GM13977 (cell line): ENCODE results near the gene HDDC3.

Source experiments
- DNase-seq: peaks from one replicate; pipeline ENCODE4 v3.0.0; 2012; ENCODE audit warnings: low spot score
- in situ Hi-C: fragments of 300-500 bp; cut with MboI; formaldehyde crosslinking; loops from one replicate; pipeline ENCODE4 v1.12.0; 2022; ENCODE audit warnings: low sequenced_read_pairs, low pct_unique_long_range_greater_than_20kb, mixed read lengths, inconsistent platforms; ENCODE audit not compliant: unreplicated experiment
- TF ChIP-seq, protein P1 (sequence below): IDR thresholded peaks from 2 replicates; pipeline ENCODE4 v1.5.1; 2012; ENCODE audit warnings: mild to moderate bottlenecking, control low read depth; ENCODE audit not compliant: insufficient read depth; ENCODE audit errors: extremely low read depth, missing control alignments

The HDDC3 gene

DNA sequence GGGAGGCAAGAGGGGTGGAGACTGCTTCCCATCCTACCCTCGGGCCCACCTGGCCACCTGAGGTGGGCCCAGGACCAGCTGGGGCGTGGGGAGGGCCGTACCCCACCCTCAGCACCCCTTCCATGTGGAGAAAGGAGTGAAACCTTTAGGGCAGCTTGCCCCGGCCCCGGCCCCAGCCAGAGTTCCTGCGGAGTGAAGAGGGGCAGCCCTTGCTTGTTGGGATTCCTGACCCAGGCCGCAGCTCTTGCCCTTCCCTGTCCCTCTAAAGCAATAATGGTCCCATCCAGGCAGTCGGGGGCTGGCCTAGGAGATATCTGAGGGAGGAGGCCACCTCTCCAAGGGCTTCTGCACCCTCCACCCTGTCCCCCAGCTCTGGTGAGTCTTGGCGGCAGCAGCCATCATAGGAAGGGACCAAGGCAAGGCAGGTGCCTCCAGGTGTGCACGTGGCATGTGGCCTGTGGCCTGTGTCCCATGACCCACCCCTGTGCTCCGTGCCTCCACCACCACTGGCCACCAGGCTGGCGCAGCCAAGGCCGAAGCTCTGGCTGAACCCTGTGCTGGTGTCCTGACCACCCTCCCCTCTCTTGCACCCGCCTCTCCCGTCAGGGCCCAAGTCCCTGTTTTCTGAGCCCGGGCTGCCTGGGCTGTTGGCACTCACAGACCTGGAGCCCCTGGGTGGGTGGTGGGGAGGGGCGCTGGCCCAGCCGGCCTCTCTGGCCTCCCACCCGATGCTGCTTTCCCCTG is 50.2 kb downstream of the HDDC3 start:
- TF ChIP-seq, protein P1, sequence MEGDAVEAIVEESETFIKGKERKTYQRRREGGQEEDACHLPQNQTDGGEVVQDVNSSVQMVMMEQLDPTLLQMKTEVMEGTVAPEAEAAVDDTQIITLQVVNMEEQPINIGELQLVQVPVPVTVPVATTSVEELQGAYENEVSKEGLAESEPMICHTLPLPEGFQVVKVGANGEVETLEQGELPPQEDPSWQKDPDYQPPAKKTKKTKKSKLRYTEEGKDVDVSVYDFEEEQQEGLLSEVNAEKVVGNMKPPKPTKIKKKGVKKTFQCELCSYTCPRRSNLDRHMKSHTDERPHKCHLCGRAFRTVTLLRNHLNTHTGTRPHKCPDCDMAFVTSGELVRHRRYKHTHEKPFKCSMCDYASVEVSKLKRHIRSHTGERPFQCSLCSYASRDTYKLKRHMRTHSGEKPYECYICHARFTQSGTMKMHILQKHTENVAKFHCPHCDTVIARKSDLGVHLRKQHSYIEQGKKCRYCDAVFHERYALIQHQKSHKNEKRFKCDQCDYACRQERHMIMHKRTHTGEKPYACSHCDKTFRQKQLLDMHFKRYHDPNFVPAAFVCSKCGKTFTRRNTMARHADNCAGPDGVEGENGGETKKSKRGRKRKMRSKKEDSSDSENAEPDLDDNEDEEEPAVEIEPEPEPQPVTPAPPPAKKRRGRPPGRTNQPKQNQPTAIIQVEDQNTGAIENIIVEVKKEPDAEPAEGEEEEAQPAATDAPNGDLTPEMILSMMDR: no peak
- in situ Hi-C loops: loop anchor here (25.0 kb wide), 1 partner anchor 570 kb away; no protein-coding TSS in a partner anchor
- DNase-seq: no peak

DNA sequence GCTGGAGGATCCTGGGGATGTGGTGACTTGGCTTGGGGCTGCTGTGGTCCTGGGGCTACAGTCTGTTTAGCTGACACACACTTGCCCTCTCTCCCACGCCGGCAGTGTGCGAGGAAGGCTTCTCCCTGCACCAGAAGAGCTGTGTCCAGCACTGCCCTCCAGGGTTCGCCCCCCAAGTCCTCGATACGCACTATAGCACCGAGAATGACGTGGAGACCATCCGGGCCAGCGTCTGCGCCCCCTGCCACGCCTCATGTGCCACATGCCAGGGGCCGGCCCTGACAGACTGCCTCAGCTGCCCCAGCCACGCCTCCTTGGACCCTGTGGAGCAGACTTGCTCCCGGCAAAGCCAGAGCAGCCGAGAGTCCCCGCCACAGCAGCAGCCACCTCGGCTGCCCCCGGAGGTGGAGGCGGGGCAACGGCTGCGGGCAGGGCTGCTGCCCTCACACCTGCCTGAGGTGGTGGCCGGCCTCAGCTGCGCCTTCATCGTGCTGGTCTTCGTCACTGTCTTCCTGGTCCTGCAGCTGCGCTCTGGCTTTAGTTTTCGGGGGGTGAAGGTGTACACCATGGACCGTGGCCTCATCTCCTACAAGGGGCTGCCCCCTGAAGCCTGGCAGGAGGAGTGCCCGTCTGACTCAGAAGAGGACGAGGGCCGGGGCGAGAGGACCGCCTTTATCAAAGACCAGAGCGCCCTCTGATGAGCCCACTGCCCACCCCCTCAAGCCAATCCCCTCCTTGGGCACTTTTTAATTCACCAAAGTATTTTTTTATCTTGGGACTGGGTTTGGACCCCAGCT is 51.0 kb downstream of the HDDC3 start:
- TF ChIP-seq, protein P1: no peak
- DNase-seq: no peak
- in situ Hi-C loops: loop anchor here (25.0 kb wide), 1 partner anchor 569 kb away; no protein-coding TSS in a partner anchor

DNA sequence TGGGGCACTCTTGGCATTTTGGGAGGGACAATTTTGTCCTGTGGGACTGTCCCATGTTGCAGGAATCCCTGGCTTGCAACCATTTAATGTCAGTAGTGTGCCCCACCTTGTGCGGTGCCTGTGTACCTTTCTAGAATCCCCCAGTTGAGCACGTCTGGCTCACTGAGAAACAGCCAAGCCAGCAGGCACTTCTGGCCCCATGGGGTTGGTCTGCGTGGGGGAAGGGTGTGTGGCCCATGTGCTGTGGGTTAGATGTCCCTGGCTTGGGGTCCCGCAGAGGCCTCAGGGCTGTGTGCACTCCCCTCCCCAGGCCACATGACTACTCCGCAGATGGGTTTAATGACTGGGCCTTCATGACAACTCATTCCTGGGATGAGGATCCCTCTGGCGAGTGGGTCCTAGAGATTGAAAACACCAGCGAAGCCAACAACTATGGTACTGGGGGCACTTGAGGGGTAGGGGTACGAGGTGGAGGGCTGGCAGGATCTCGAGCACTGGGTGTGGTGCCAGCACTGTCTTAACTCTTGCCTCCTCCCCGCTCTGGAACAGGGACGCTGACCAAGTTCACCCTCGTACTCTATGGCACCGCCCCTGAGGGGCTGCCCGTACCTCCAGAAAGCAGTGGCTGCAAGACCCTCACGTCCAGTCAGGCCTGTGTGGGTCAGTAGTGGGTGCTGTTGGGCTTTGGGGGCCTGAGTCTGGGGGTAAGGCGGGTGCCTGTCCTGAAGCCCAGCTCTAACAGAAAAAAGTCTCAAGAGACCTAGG is 51.8 kb downstream of the HDDC3 start:
- in situ Hi-C loops: loop anchor here (25.0 kb wide), 1 partner anchor 568 kb away; no protein-coding TSS in a partner anchor
- DNase-seq: no peak
- TF ChIP-seq, protein P1: no peak
